ENCODE measurements around the gene IFITM5. TPM values are rescaled to one million over a fixed set of nuclear protein-coding genes. Genes with fewer than 3 reads are reported as not detected.

Gene IFITM5
- total RNA-seq, 1 experiment from 2014 or later, result not detected

DNA sequence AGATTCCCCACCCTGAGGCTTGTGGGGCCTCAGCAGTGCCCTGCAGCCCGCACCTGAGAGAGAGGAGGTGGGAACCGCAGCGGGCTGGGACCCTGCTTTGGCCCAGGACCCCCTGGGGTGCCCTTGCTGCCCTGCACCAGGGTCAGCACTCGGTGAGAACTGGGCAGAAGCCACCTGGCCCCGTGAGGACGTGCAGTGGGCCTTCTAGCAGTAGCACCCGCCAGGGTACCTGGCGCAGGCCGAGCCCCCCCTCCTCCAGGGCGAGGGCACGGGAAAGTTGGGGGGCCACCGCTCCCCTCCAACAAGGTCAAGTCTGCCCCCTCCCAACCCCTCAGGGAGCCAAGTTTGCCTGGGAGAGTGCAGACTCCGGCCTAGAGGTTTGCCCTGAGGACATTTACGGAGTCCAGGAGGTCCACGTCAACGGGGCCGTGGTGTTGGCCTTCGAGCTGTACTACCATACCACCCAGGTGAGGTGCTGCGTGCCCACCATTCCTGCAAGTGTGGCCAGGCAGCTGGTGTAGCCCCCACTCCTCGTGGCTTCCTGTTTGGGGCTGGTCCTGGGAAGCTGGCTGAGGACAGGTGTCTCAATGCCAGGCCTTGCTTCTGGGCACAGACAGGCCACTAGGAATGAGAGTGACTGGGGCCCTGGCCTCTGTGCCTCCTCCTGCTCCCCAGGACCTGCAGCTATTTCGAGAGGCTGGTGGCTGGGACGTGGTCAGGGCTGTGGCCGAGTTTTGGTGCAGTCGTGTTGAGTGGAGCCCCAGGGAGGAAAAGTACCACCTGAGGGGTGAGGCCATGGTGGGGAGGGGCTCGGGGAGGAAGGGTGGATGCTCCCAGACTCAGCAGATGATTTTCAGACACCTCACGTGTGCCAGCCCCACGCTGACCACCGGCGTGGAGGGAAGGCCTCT is 6.9 kb downstream of the IFITM5 start:
- peaks cover 23 to 29% of the 10 kb centered on the region in 2 experiments for H3K4me1 Mint-ChIP-seq
- Histone ChIP-seq H3K23me2 (ENCODE audit: insufficient read length, low read depth, low read length, poor library complexity, severe bottlenecking) (peaks cover 9% of the 10 kb centered on the region), H3K23ac (ENCODE audit: insufficient read length, low read depth, low read length) (no peak overlapping the region), H3K4me2 (ENCODE audit: insufficient read depth, insufficient read length, low read length) (no peak overlapping the region), H4K8ac (replicated peaks; ENCODE audit: insufficient read length, low read depth, low read length) (no peak overlapping the region), H3K9me3 (ENCODE audit: control insufficient read depth, low read depth, low read length) (no peaks in the 10 kb centered on the region), H3K27me3 (ENCODE audit: insufficient read depth, low read length) (peaks cover 5% of the 10 kb centered on the region; the same call in 1 of the 2 replicates), H3K56ac (ENCODE audit: insufficient read length, low read depth, low read length) (no peak overlapping the region), H2BK20ac (ENCODE audit: low read depth, low read length, poor library complexity, severe bottlenecking) (no peak overlapping the region), H2BK120ac (ENCODE audit: low read depth, low read length, poor library complexity, severe bottlenecking) (no peak overlapping the region), H3K4me1 (ENCODE audit: insufficient read depth, low read length) (no peaks in the 10 kb centered on the region), H2AFZ (ENCODE audit: low read length) (no peak overlapping the region), H4K20me1 (ENCODE audit: control insufficient read depth, insufficient read depth, insufficient read length) (no peaks in the 10 kb centered on the region), H4K5ac (ENCODE audit: insufficient read length, low read depth, low read length) (no peak overlapping the region), H3K79me2 (ENCODE audit: insufficient read depth, low read length) (no peaks in the 10 kb centered on the region), H3K18ac (ENCODE audit: insufficient read length, low read depth, low read length) (no peak overlapping the region), H4K91ac (ENCODE audit: insufficient read length, low read depth, low read length) (no peak overlapping the region), H2BK5ac (ENCODE audit: insufficient read length, low read length) (no peak overlapping the region), H2AK5ac (ENCODE audit: insufficient read length, low read length) (no peak overlapping the region), H3T11ph (ENCODE audit: low read length) (no peak overlapping the region), H3K27ac (ENCODE audit: insufficient read length, low read depth, low read length) (no peak overlapping the region), H3K9ac (ENCODE audit: extremely low read depth, insufficient read length, low read length) (no peak overlapping the region), H3K79me1 (ENCODE audit: insufficient read depth, low read depth, low read length, poor library complexity, severe bottlenecking) (no peaks in the 10 kb centered on the region), H3K4ac (ENCODE audit: low read depth, low read length) (no peak overlapping the region), H2BK15ac (ENCODE audit: low read depth, low read length) (no peak overlapping the region), H3K14ac (ENCODE audit: insufficient read depth, low read length) (no peak overlapping the region; the same call in 1 of the 2 replicates), H2BK12ac (ENCODE audit: insufficient read length, low read depth, low read length) (no peak overlapping the region)
- H3K4me3 Mint-ChIP-seq, result no peak overlapping the region
- no peak overlapping the region for H3K27ac Mint-ChIP-seq
- TF ChIP-seq, protein P1, sequence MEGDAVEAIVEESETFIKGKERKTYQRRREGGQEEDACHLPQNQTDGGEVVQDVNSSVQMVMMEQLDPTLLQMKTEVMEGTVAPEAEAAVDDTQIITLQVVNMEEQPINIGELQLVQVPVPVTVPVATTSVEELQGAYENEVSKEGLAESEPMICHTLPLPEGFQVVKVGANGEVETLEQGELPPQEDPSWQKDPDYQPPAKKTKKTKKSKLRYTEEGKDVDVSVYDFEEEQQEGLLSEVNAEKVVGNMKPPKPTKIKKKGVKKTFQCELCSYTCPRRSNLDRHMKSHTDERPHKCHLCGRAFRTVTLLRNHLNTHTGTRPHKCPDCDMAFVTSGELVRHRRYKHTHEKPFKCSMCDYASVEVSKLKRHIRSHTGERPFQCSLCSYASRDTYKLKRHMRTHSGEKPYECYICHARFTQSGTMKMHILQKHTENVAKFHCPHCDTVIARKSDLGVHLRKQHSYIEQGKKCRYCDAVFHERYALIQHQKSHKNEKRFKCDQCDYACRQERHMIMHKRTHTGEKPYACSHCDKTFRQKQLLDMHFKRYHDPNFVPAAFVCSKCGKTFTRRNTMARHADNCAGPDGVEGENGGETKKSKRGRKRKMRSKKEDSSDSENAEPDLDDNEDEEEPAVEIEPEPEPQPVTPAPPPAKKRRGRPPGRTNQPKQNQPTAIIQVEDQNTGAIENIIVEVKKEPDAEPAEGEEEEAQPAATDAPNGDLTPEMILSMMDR (conservative IDR thresholded peaks at IDR 0.05), result no peak
- H3K27me3 Mint-ChIP-seq (ENCODE audit: low read depth), result peaks cover 9% of the 10 kb centered on the region
- peaks cover 19 to 40% (median 23%) of the 10 kb centered on the region in 3 experiments for H3K36me3 Mint-ChIP-seq (ENCODE audit: insufficient read depth in 1 of 3, low read depth in 3 of 3)
- H3K9me3 Mint-ChIP-seq, result no peaks in the 10 kb centered on the region
- WGBS (ENCODE audit: extremely low coverage, insufficient read length, low lambda C conversion rate), result no CpG with 5 or more reads among the region's 29 CpGs
- no peak for DNase-seq
